Heart left ventricle (tissue), 13 donors: Measurements from ENCODE around the gene AMIGO3.

Source experiments
- CTCF ChIP-seq, 12 donors: fragments of 200-600 bp; sonication (generic) in 4 of 12; IDR thresholded peaks; one replicate each; pipeline versions ENCODE4 v1.5.0 to v1.8.0; 2018 to 2022; ENCODE audit warnings: antibody characterized with exemption in 12 of 12, mild to moderate bottlenecking in 5 of 12
- POLR2A ChIP-seq, 2 donors: fragments of 450-650 bp; IDR thresholded peaks; one replicate each; pipeline ENCODE4 v1.6.1; 2017; ENCODE audit warnings: antibody characterized with exemption in 2 of 2, mild to moderate bottlenecking in 2 of 2, moderate library complexity in 2 of 2
- donor health status: ischemic (EF 13 %, LVEDD 7.1; RV severe dilation, severe dysfunction).
- donor health status: DM: no; HTN: yes; CAD: no.
- donor health status: DM: no; HTN: no; CAD: no.
- donor health status: ischemic (EF 25% LVEDD 6.9; RV normal size, moderate dysfunction).
- donor health status: ischemic (EF 25% LVEDD 5.7; RV mildly dilated, moderate dysfunction).
- donor health status: ischemic (EF 35%, LVEDD 5.7; RV mildly dilated, moderate dysfunction).
- donor health status: nonischemic (EF 11% LVEDD 7.7; RV severe dilation, severe dysfunction).
- donor health status: DM: yes; HTN: yes; CAD: no.
- donor health status: PGD.
- donor health status: ischemic (EF 29% LVEDD 5.4; RV normal size, mild dysfunction).
- donor health status: nonischemic (EF 23%, LVEDD 6.1; RV moderate dilation, normal function).

GRCh38 chr3:49719214-49719884, at the start of gene AMIGO3:
- TF ChIP-seq CTCF (IDR thresholded peaks at IDR 0.05) (peak; percentile 8 to 69 (median 54)), POLR2A (IDR thresholded peaks at IDR 0.05) (peak; percentile 7 to 96)
